Mesenchymal stem cell (in vitro differentiated cells and primary cell): ENCODE data around the gene RAMACL.

Source experiments
- DNase-seq: peaks from one replicate; pipeline ENCODE4 v3.0.0-alpha.2; 2013
- H2AFZ ChIP-seq: one replicate; pipeline ENCODE4 v1.6.1; 2013; ENCODE audit warnings: low read depth, mild to moderate bottlenecking, control low read depth, inconsistent platforms, low read length, moderate library complexity
- H2AK5ac ChIP-seq: 2 replicates; pipeline ENCODE4 v1.6.1; 2013; ENCODE audit warnings: low read length, moderate library complexity, mild to moderate bottlenecking, inconsistent platforms; ENCODE audit not compliant: severe bottlenecking
- H2BK120ac ChIP-seq: one replicate; pipeline ENCODE4 v1.6.1; 2013; ENCODE audit warnings: low read depth, mild to moderate bottlenecking, inconsistent platforms, low read length, moderate library complexity
- H2BK12ac ChIP-seq, 2 experiments: one replicate each; pipeline ENCODE4 v1.6.1; 2013; ENCODE audit warnings: inconsistent platforms in 2 of 2, low read length in 2 of 2, mild to moderate bottlenecking in 2 of 2, moderate library complexity in 2 of 2, control low read depth in 1 of 2
- H2BK15ac ChIP-seq: one replicate; pipeline ENCODE4 v1.6.1; 2013; ENCODE audit warnings: mild to moderate bottlenecking, low read depth, inconsistent platforms; ENCODE audit not compliant: poor library complexity, severe bottlenecking
- H2BK5ac ChIP-seq: 2 replicates; pipeline ENCODE4 v1.6.1; 2013; ENCODE audit warnings: low read depth, mild to moderate bottlenecking, low read length, control low read depth, inconsistent platforms; ENCODE audit not compliant: poor library complexity, severe bottlenecking
- H3K14ac ChIP-seq, 2 experiments: one replicate each; pipeline ENCODE4 v1.6.1; 2013; ENCODE audit warnings: inconsistent platforms in 2 of 2, low read length in 2 of 2, control low read depth in 1 of 2, mild to moderate bottlenecking in 1 of 2, moderate library complexity in 1 of 2
- H3K18ac ChIP-seq, 2 experiments: one replicate each; pipeline ENCODE4 v1.6.1; 2013; ENCODE audit warnings: inconsistent platforms in 2 of 2, low read length in 2 of 2, control low read depth in 1 of 2, low read depth in 1 of 2, mild to moderate bottlenecking in 1 of 2
- H3K23ac ChIP-seq, 2 experiments: one replicate each; pipeline ENCODE4 v1.6.1; 2013; ENCODE audit warnings: inconsistent platforms in 2 of 2, low read length in 2 of 2, mild to moderate bottlenecking in 2 of 2, moderate library complexity in 2 of 2, control low read depth in 1 of 2
- H3K27ac ChIP-seq: 2 replicates; pipeline ENCODE4 v1.5.1; 2013; ENCODE audit warnings: mild to moderate bottlenecking, moderate library complexity, low read length, control low read depth, inconsistent platforms; ENCODE audit not compliant: poor library complexity, severe bottlenecking
- H3K27me3 ChIP-seq, 2 experiments: 2 replicates each; pipeline versions ENCODE4 v1.6.1 to v1.7.0; 2013; ENCODE audit warnings: low read length in 2 of 2, mild to moderate bottlenecking in 2 of 2, moderate library complexity in 2 of 2, control low read depth in 1 of 2, inconsistent platforms in 1 of 2; ENCODE audit not compliant: control insufficient read depth in 1 of 2, insufficient read depth in 1 of 2
- H3K36me3 ChIP-seq, 2 experiments: 2 replicates each; pipeline versions ENCODE4 v1.6.1 to v1.7.0; 2013; ENCODE audit warnings: low read length in 2 of 2, control low read depth in 1 of 2, inconsistent platforms in 1 of 2, low read depth in 1 of 2, mild to moderate bottlenecking in 1 of 2; ENCODE audit not compliant: insufficient read depth in 2 of 2, control insufficient read depth in 1 of 2
- H3K4ac ChIP-seq, 2 experiments: one replicate each; pipeline ENCODE4 v1.6.1; 2013; ENCODE audit warnings: inconsistent platforms in 2 of 2, low read length in 2 of 2, mild to moderate bottlenecking in 2 of 2, moderate library complexity in 2 of 2, control low read depth in 1 of 2, low read depth in 1 of 2
- H3K4me1 ChIP-seq: 2 replicates; pipeline ENCODE4 v1.6.1; 2013; ENCODE audit warnings: low read depth, low read length, control low read depth; ENCODE audit not compliant: control insufficient read depth, insufficient read depth
- H3K4me2 ChIP-seq: 2 replicates; pipeline ENCODE4 v1.6.1; 2013; ENCODE audit warnings: low read length, mild to moderate bottlenecking, inconsistent platforms; ENCODE audit not compliant: poor library complexity, severe bottlenecking
- H3K4me3 ChIP-seq, 2 experiments: 2 replicates each; pipeline versions ENCODE4 v1.5.1 to v1.7.0; 2013; ENCODE audit warnings: low read length in 2 of 2, mild to moderate bottlenecking in 2 of 2, control low read depth in 1 of 2, low read depth in 1 of 2; ENCODE audit not compliant: insufficient read depth in 1 of 2
- H3K79me1 ChIP-seq: replicated peaks from 2 replicates; pipeline ENCODE4 v1.6.1; 2013; ENCODE audit warnings: mild to moderate bottlenecking, control low read depth, low read length, inconsistent platforms; ENCODE audit not compliant: poor library complexity, severe bottlenecking
- H3K9ac ChIP-seq: 2 replicates; pipeline ENCODE4 v1.7.0; 2013; ENCODE audit warnings: mild to moderate bottlenecking, low read length, moderate library complexity
- H3K9me3 ChIP-seq: 2 replicates; pipeline ENCODE4 v1.7.0; 2013; ENCODE audit warnings: mild to moderate bottlenecking, low read length; ENCODE audit not compliant: control insufficient read depth
- H4K8ac ChIP-seq: one replicate; pipeline ENCODE4 v1.6.1; 2013; ENCODE audit warnings: inconsistent platforms, mild to moderate bottlenecking, low read length, moderate library complexity
- H4K91ac ChIP-seq: one replicate; pipeline ENCODE4 v1.6.1; 2013; ENCODE audit warnings: mild to moderate bottlenecking, low read length, inconsistent platforms
- WGBS: methylation state at CpG from one replicate; pipeline ENCODE4 v1.1.7; 2013; ENCODE audit warnings: mixed read lengths; 5-methylcytosine and 5-hydroxymethylcytosine counted together

RAMACL gene

GRCh38 chr6:166588691-166589336 lies 2.3 kb upstream of the RAMACL start:
- no peak overlapping the region for H2BK120ac ChIP-seq
- peak overlapping the region; percentile 67 for H3K27ac ChIP-seq
- no peak overlapping the region for H4K8ac ChIP-seq
- H3K79me1 ChIP-seq: peaks cover 10% of the 10 kb centered on the region
- peak; percentile 60 for DNase-seq
- peak overlapping the region; percentile 96 for H2AK5ac ChIP-seq
- no peak overlapping the region for H3K23ac ChIP-seq
- peak overlapping the region; percentile 76 to 84 for H3K18ac ChIP-seq
- no peak overlapping the region for H3K4me3 ChIP-seq
- H3K36me3 ChIP-seq: no peaks in the 10 kb centered on the region
- H3K4ac ChIP-seq: peak overlapping the region; percentile 40 to 66
- no peaks in the 10 kb centered on the region for H3K9me3 ChIP-seq
- no peak overlapping the region for H2BK5ac ChIP-seq
- no peak overlapping the region for H3K9ac ChIP-seq
- peaks cover 15% of the 10 kb centered on the region for H3K4me1 ChIP-seq
- peak overlapping the region in 1 of 2 experiments; percentile 61 for H3K14ac ChIP-seq
- peak overlapping the region; percentile 83 for H4K91ac ChIP-seq
- H2AFZ ChIP-seq: no peak overlapping the region
- H3K4me2 ChIP-seq: peak overlapping the region; percentile 70
- H2BK12ac ChIP-seq: peak overlapping the region; percentile 89 to 93
- 76% methylated on average over 10 of the region's 11 CpGs for WGBS
- no peaks in the 10 kb centered on the region for H3K27me3 ChIP-seq
- no peak overlapping the region for H2BK15ac ChIP-seq

- no peaks in the 10 kb centered on the region for H3K27me3 ChIP-seq
- no peak overlapping the region for H2AFZ ChIP-seq
- H3K23ac ChIP-seq: no peak overlapping the region
- no peaks in the 10 kb centered on the region for H3K9me3 ChIP-seq
- no peak overlapping the region for H4K91ac ChIP-seq
- no peak overlapping the region for H4K8ac ChIP-seq
- no peak overlapping the region for H2BK12ac ChIP-seq
- H3K27ac ChIP-seq: no peak overlapping the region
- no peak overlapping the region for H3K14ac ChIP-seq
- peak overlapping the region in 1 of 2 experiments; percentile 5 for H3K18ac ChIP-seq
- H3K36me3 ChIP-seq: no peaks in the 10 kb centered on the region
- peaks cover 15% of the 10 kb centered on the region for H3K4me1 ChIP-seq
- DNase-seq: no peak
- no peak overlapping the region for H3K9ac ChIP-seq
- peaks cover 10% of the 10 kb centered on the region for H3K79me1 ChIP-seq
- WGBS: 94% methylated on average over 7 of the region's 10 CpGs
- H3K4me2 ChIP-seq: no peak overlapping the region
- H2AK5ac ChIP-seq: no peak overlapping the region
- H2BK15ac ChIP-seq: no peak overlapping the region
- H2BK120ac ChIP-seq: no peak overlapping the region
- no peak overlapping the region for H3K4ac ChIP-seq
- no peak overlapping the region for H2BK5ac ChIP-seq
- H3K4me3 ChIP-seq: no peak overlapping the region
Observed at GRCh38 chr6:166587631-166588413, 1.3 kb upstream of the RAMACL start.

GRCh38 chr6:166584853-166585429 lies 1.5 kb downstream of the RAMACL start:
- Histone ChIP-seq H3K14ac (no peak overlapping the region), H4K8ac (no peak overlapping the region), H3K4me1 (peaks cover 18% of the 10 kb centered on the region), H2BK5ac (no peak overlapping the region), H3K9me3 (no peaks in the 10 kb centered on the region), H2AFZ (no peak overlapping the region), H3K9ac (no peak overlapping the region), H3K4me2 (no peak overlapping the region), H3K27ac (no peak overlapping the region), H3K23ac (no peak overlapping the region), H3K79me1 (peaks cover 1% of the 10 kb centered on the region), H3K4me3 (no peak overlapping the region), H3K4ac (no peak overlapping the region), H3K18ac (no peak overlapping the region), H4K91ac (no peak overlapping the region), H2BK15ac (no peak overlapping the region), H3K36me3 (no peaks in the 10 kb centered on the region), H2AK5ac (no peak overlapping the region), H3K27me3 (no peaks in the 10 kb centered on the region), H2BK120ac (no peak overlapping the region), H2BK12ac (no peak overlapping the region)
- WGBS: 94% methylated on average over 11 of the region's 12 CpGs
- DNase-seq: no peak

GRCh38 chr6:166584155-166584554 lies 2.3 kb downstream of the RAMACL start:
- Histone ChIP-seq H2AK5ac (no peak overlapping the region), H2BK15ac (no peak overlapping the region), H3K27me3 (no peaks in the 10 kb centered on the region), H4K8ac (no peak overlapping the region), H2BK120ac (no peak overlapping the region), H4K91ac (no peak overlapping the region), H3K9ac (no peak overlapping the region), H2AFZ (no peak overlapping the region), H3K18ac (no peak overlapping the region), H3K23ac (no peak overlapping the region), H2BK5ac (no peak overlapping the region), H3K27ac (no peak overlapping the region), H3K4me2 (no peak overlapping the region), H3K4ac (no peak overlapping the region), H3K4me3 (no peak overlapping the region), H3K9me3 (no peaks in the 10 kb centered on the region), H3K36me3 (no peaks in the 10 kb centered on the region), H2BK12ac (no peak overlapping the region), H3K79me1 (peaks cover 1% of the 10 kb centered on the region), H3K4me1 (peaks cover 16% of the 10 kb centered on the region), H3K14ac (no peak overlapping the region)
- WGBS: 100% methylated on average over 2 of the region's 3 CpGs
- no peak for DNase-seq
